ENCODE measurements around the gene SORBS1.

SORBS1 gene

DNA sequence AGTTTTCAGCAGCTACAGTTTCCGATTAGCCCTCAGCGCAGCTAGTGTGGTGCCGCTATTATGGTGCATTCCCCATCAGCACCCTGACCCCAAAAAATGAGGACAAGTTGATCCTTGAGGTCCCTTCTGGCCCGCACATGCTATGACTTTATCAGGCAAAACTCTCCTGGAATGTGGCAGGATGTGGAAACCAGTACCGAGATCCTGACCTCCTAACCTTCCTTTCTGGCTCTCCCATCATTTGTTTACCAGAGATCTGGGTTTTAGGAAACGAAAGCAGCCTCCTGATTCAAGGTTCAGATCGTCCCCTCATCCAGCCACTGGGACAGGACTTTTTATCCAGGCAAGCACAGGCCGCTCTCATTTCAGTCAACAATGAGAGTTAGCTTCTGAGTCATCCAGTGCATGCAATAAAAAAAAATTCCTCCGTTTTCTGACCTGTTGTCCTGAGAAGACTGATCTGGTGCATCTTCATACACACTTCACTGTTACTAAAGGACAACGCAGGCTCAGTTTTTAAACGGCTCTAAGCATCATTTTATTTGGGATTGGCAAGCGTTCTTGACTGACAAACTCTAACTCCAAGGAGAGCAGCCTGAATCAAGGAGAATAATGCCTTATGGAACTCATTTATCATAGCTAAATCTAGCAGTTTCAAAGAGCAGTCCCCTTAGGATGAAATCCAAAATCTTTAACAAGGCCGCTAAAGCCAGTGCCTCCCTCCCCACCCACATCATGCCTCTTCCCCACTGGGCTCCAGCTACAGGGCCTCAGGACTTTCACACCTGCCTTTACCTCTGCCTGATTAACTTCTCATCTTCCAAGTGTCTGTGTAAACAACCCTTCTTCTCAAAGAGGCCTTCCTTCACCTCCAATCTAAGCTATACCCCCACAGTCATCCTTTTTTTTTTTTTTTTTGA is 287.5 kb downstream of the SORBS1 start:
- H3K9me3 ChIP-seq (ENCODE audit: control insufficient read depth, insufficient read depth, low read length), result no peaks in the 10 kb centered on the region
- peaks cover 21% of the 10 kb centered on the region for H3K36me3 ChIP-seq (ENCODE audit: control insufficient read depth, insufficient read depth, low read length)
- peak overlapping the region; percentile 16 for H3K27ac ChIP-seq (ENCODE audit: low read depth, low read length)
- H3K27me3 ChIP-seq (ENCODE audit: control insufficient read depth, insufficient read depth, low read length), result no peaks in the 10 kb centered on the region
- H3K4me3 ChIP-seq (ENCODE audit: low read depth, low read length), result no peak overlapping the region
- H3K4me1 ChIP-seq (ENCODE audit: control insufficient read depth, insufficient read depth, low read length), result peaks cover 40% of the 10 kb centered on the region
- H3K9ac ChIP-seq (ENCODE audit: low read depth, low read length), result no peak overlapping the region

- H3K9ac ChIP-seq (ENCODE audit: low read depth, low read length), result no peak overlapping the region
- peaks cover 45% of the 10 kb centered on the region for H3K36me3 ChIP-seq (ENCODE audit: control insufficient read depth, insufficient read depth, low read length)
- no peaks in the 10 kb centered on the region for H3K9me3 ChIP-seq (ENCODE audit: control insufficient read depth, insufficient read depth, low read length)
- no peaks in the 10 kb centered on the region for H3K27me3 ChIP-seq (ENCODE audit: control insufficient read depth, insufficient read depth, low read length)
- H3K4me1 ChIP-seq (ENCODE audit: control insufficient read depth, insufficient read depth, low read length), result peaks cover 43% of the 10 kb centered on the region
- no peak overlapping the region for H3K4me3 ChIP-seq (ENCODE audit: low read depth, low read length)
- peak overlapping the region; percentile 50 for H3K27ac ChIP-seq (ENCODE audit: low read depth, low read length)
Measured at GRCh38 chr10:95268438-95268837, 292.7 kb downstream of the SORBS1 start.

GRCh38 chr10:95267251-95267650 is 293.9 kb downstream of the SORBS1 start:
- H3K9me3 ChIP-seq (ENCODE audit: control insufficient read depth, insufficient read depth, low read length), result no peaks in the 10 kb centered on the region
- peaks cover 45% of the 10 kb centered on the region for H3K4me1 ChIP-seq (ENCODE audit: control insufficient read depth, insufficient read depth, low read length)
- 0 out of 2 replicates have a peak overlapping the region, but pooled peaks have one; percentile 6 for H3K9ac ChIP-seq (ENCODE audit: low read depth, low read length)
- no peaks in the 10 kb centered on the region for H3K27me3 ChIP-seq (ENCODE audit: control insufficient read depth, insufficient read depth, low read length)
- no peak overlapping the region for H3K4me3 ChIP-seq (ENCODE audit: low read depth, low read length)
- peaks cover 56% of the 10 kb centered on the region for H3K36me3 ChIP-seq (ENCODE audit: control insufficient read depth, insufficient read depth, low read length)
- peak overlapping the region; percentile 79 for H3K27ac ChIP-seq (ENCODE audit: low read depth, low read length)

DNA sequence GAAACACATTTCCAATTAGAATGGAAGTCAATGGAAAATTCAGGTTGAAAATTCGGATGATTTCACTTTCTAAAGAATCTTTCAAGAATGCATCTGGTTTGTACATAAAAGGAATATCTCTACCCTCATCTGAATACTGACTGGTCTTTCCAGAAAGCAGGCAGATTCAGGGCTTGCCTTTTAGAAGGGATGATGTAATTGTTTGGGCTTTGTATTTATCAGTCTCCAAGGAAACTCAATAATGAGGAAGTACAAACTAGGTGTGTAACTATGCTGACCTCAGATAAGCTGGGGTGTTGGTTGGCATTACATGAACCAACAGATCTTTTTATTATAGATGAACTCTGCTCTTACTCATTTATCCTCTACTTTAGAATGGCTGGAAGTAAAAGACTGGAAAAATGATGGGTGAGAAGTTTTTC is 294.5 kb downstream of the SORBS1 start:
- no peaks in the 10 kb centered on the region for H3K9me3 ChIP-seq (ENCODE audit: control insufficient read depth, insufficient read depth, low read length)
- H3K27me3 ChIP-seq (ENCODE audit: control insufficient read depth, insufficient read depth, low read length), result no peaks in the 10 kb centered on the region
- H3K4me3 ChIP-seq (ENCODE audit: low read depth, low read length), result no peak overlapping the region
- peaks cover 48% of the 10 kb centered on the region for H3K4me1 ChIP-seq (ENCODE audit: control insufficient read depth, insufficient read depth, low read length)
- 0 out of 2 replicates have a peak overlapping the region, but pooled peaks have one; percentile 6 for H3K9ac ChIP-seq (ENCODE audit: low read depth, low read length)
- peaks cover 59% of the 10 kb centered on the region for H3K36me3 ChIP-seq (ENCODE audit: control insufficient read depth, insufficient read depth, low read length)
- H3K27ac ChIP-seq (ENCODE audit: low read depth, low read length), result peak overlapping the region; percentile 79

DNA sequence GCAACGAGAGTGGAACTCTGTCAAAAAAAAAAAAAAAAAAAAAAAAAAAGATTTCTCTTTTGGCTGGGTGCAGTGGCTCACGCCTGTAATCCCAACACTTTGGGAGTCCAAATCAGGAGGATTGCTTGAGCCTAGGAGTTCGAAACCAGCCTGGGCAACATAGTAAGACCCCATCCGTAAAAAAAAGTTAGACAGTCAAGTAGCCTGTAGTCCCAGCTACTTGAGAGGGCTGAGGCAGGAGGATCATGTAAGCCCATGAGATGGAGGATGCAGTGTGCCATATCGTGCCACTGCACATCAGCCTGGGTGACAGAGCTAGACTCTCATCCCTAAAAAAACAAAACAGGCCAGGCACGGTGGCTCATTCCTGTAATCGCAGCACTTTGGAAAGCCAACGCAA is 295.6 kb downstream of the SORBS1 start:
- H3K4me3 ChIP-seq (ENCODE audit: low read depth, low read length), result no peak overlapping the region
- H3K9ac ChIP-seq (ENCODE audit: low read depth, low read length), result no peak overlapping the region
- no peaks in the 10 kb centered on the region for H3K27me3 ChIP-seq (ENCODE audit: control insufficient read depth, insufficient read depth, low read length)
- H3K9me3 ChIP-seq (ENCODE audit: control insufficient read depth, insufficient read depth, low read length), result no peaks in the 10 kb centered on the region
- peak overlapping the region; percentile 45 for H3K27ac ChIP-seq (ENCODE audit: low read depth, low read length)
- H3K4me1 ChIP-seq (ENCODE audit: control insufficient read depth, insufficient read depth, low read length), result peaks cover 54% of the 10 kb centered on the region
- peaks cover 64% of the 10 kb centered on the region for H3K36me3 ChIP-seq (ENCODE audit: control insufficient read depth, insufficient read depth, low read length)

DNA sequence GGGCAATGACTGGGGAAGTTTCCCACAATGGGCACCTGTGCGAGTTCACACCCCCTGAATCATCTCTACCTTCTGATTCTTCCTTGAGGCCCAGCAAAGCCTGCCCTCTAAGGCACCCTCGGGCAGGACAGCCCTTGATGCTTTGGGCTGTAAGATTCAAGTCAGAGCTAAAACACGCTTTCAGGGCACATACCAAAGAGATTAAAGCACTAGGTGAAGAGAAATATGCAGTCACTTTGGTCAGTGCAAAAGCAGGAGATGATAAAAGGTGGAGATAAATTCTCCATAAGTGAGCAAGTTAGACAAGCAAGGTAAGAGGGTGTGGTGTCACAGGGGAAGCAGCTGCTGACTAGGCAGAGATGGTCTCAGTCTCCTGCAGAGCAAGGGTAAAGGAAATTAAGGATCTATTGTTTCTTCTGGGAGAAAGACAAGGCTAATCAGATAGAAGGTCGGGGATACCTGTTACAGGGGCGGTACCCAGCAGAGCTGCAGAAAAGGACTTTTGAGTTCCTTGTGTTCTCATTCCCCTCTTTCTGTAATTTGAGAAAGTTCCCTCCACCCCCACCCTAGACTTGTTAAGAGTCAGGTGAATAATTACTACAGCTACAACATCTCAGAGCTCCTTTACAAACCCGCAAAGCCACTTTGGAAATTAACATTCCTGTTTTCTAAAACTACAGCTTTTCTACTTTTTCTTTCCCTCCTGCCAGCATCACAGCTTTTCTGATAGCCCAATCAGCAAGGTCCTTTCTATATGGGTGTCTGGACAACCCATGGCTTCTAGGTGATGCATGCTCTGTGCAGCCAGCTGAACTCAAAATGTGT is 296.7 kb downstream of the SORBS1 start:
- Histone ChIP-seq H3K4me3 (ENCODE audit: low read depth, low read length) (peak overlapping the region; percentile 37; the same call in 1 of the 2 replicates), H3K9me3 (ENCODE audit: control insufficient read depth, insufficient read depth, low read length) (no peaks in the 10 kb centered on the region), H3K27ac (ENCODE audit: low read depth, low read length) (peak overlapping the region; percentile 92), H3K4me1 (ENCODE audit: control insufficient read depth, insufficient read depth, low read length) (peaks cover 54% of the 10 kb centered on the region), H3K27me3 (ENCODE audit: control insufficient read depth, insufficient read depth, low read length) (no peaks in the 10 kb centered on the region), H3K9ac (ENCODE audit: low read depth, low read length) (peak overlapping the region; percentile 47; the same call in 1 of the 2 replicates), H3K36me3 (ENCODE audit: control insufficient read depth, insufficient read depth, low read length) (peaks cover 66% of the 10 kb centered on the region)

GRCh38 chr10:95263864-95264226 is 297.3 kb downstream of the SORBS1 start:
- peaks cover 68% of the 10 kb centered on the region for H3K36me3 ChIP-seq (ENCODE audit: control insufficient read depth, insufficient read depth, low read length)
- H3K9me3 ChIP-seq (ENCODE audit: control insufficient read depth, insufficient read depth, low read length), result no peaks in the 10 kb centered on the region
- H3K4me3 ChIP-seq (ENCODE audit: low read depth, low read length), result no peak overlapping the region
- no peaks in the 10 kb centered on the region for H3K27me3 ChIP-seq (ENCODE audit: control insufficient read depth, insufficient read depth, low read length)
- H3K9ac ChIP-seq (ENCODE audit: low read depth, low read length), result no peak overlapping the region; the same call in 1 of the 2 replicates
- H3K27ac ChIP-seq (ENCODE audit: low read depth, low read length), result peak overlapping the region; percentile 92
- peaks cover 51% of the 10 kb centered on the region for H3K4me1 ChIP-seq (ENCODE audit: control insufficient read depth, insufficient read depth, low read length)

GRCh38 chr10:95262763-95263518 is 298.2 kb downstream of the SORBS1 start:
- H3K9me3 ChIP-seq (ENCODE audit: control insufficient read depth, insufficient read depth, low read length), result no peaks in the 10 kb centered on the region
- H3K36me3 ChIP-seq (ENCODE audit: control insufficient read depth, insufficient read depth, low read length), result peaks cover 68% of the 10 kb centered on the region
- H3K4me3 ChIP-seq (ENCODE audit: low read depth, low read length), result no peak overlapping the region
- H3K27me3 ChIP-seq (ENCODE audit: control insufficient read depth, insufficient read depth, low read length), result no peaks in the 10 kb centered on the region
- peaks cover 44% of the 10 kb centered on the region for H3K4me1 ChIP-seq (ENCODE audit: control insufficient read depth, insufficient read depth, low read length)
- no peak overlapping the region for H3K9ac ChIP-seq (ENCODE audit: low read depth, low read length)
- no peak overlapping the region for H3K27ac ChIP-seq (ENCODE audit: low read depth, low read length)

GRCh38 chr10:95261926-95262325 is 299.2 kb downstream of the SORBS1 start:
- Histone ChIP-seq H3K27me3 (ENCODE audit: control insufficient read depth, insufficient read depth, low read length) (no peaks in the 10 kb centered on the region), H3K27ac (ENCODE audit: low read depth, low read length) (no peak overlapping the region), H3K36me3 (ENCODE audit: control insufficient read depth, insufficient read depth, low read length) (peaks cover 68% of the 10 kb centered on the region), H3K4me1 (ENCODE audit: control insufficient read depth, insufficient read depth, low read length) (peaks cover 38% of the 10 kb centered on the region), H3K9me3 (ENCODE audit: control insufficient read depth, insufficient read depth, low read length) (no peaks in the 10 kb centered on the region), H3K9ac (ENCODE audit: low read depth, low read length) (no peak overlapping the region), H3K4me3 (ENCODE audit: low read depth, low read length) (no peak overlapping the region)

All from HUES48 (cell line).